Measurements from ENCODE around the gene DMRTC1B.
"Not testable (repeated sequence)": the region's sequence is repeated elsewhere in the genome, so short reads cannot be mapped to it uniquely, and the experiment has no call there.

DMRTC1B gene
- long read RNA-seq, donor 1, partial matches to known transcripts: 0 of 1 reads
- long read RNA-seq, donor 1, other reads (novel, unspliced or antisense): 0 of 1 reads
- long read RNA-seq, donor 2: 0 reads
- long read RNA-seq, donor 3: 0 reads
- long read RNA-seq, donor 4: 0 reads
- long read RNA-seq, donor 5: 0 reads
- long read RNA-seq, donor 6: 0 reads
- long read RNA-seq, donor 7, partial matches to known transcripts: 0 of 1 reads
- long read RNA-seq, donor 7, other reads (novel, unspliced or antisense): 0 of 1 reads
- long read RNA-seq, donor 8, partial matches to known transcripts: 0 of 1 reads
- long read RNA-seq, donor 8, other reads (novel, unspliced or antisense): 0 of 1 reads

GRCh38 chrX:72776653-72777466, at the start of gene DMRTC1B:
DMRTC1B (plus strand) TSS chrX:72776890; CDS start chrX:72845136, 68,246 bp downstream.
- not testable (repeated sequence) for DNase-seq

GRCh38 chrX:72727846-72728245, 48.8 kb upstream of the DMRTC1B start:
- no peak for DNase-seq

GRCh38 chrX:72733636-72734035, 43.1 kb upstream of the DMRTC1B start:
- DNase-seq: not testable (repeated sequence)

- no peak for DNase-seq
These were observed 41.1 kb upstream of the DMRTC1B start for GRCh38 chrX:72735561-72735960.

- DNase-seq: not testable (repeated sequence)
These were observed 31.1 kb upstream of the DMRTC1B start for GRCh38 chrX:72745546-72745945.

- DNase-seq: not testable (repeated sequence)
These were observed 28.1 kb upstream of the DMRTC1B start for GRCh38 chrX:72748545-72748944.

GRCh38 chrX:72760454-72760853, 16.2 kb upstream of the DMRTC1B start:
- not testable (repeated sequence) for DNase-seq

GRCh38 chrX:72777467-72777790, 739 bp downstream of the DMRTC1B start:
- DNase-seq: not testable (repeated sequence)

GRCh38 chrX:72778146-72778545, 1.5 kb downstream of the DMRTC1B start:
- DNase-seq: not testable (repeated sequence)

- DNase-seq: not testable (repeated sequence)
These were observed 5.9 kb downstream of the DMRTC1B start, which contains the start of gene FAM236B for GRCh38 chrX:72782560-72782959. FAM236B (minus strand) TSS chrX:72782660; CDS start chrX:72782560, 100 bp downstream.

GRCh38 chrX:72783365-72783936, 6.8 kb downstream of the DMRTC1B start:
- not testable (repeated sequence) for DNase-seq

- not testable (repeated sequence) for DNase-seq
These were observed 7.3 kb downstream of the DMRTC1B start for GRCh38 chrX:72783964-72784363.

- not testable (repeated sequence) for DNase-seq
These were observed 11.5 kb downstream of the DMRTC1B start for GRCh38 chrX:72788142-72788541.

GRCh38 chrX:72790390-72790789, 13.7 kb downstream of the DMRTC1B start:
- DNase-seq: not testable (repeated sequence)

GRCh38 chrX:72808110-72808509, 31.4 kb downstream of the DMRTC1B start, which contains the start of gene FAM236D:
FAM236D (minus strand) TSS chrX:72808210; CDS start chrX:72808110, 100 bp downstream.
- not testable (repeated sequence) for DNase-seq

- not testable (repeated sequence) for DNase-seq
These were observed 54.0 kb downstream of the DMRTC1B start for GRCh38 chrX:72830701-72831100.

- DNase-seq: not testable (repeated sequence)
These were observed 60.8 kb downstream of the DMRTC1B start for GRCh38 chrX:72837532-72837931.

GRCh38 chrX:72882898-72883297, 106.2 kb downstream of the DMRTC1B start:
- DNase-seq: not testable (repeated sequence)

GRCh38 chrX:72889740-72890139, 113.0 kb downstream of the DMRTC1B start:
- DNase-seq: not testable (repeated sequence)

All from right kidney (tissue), 9 donors.